HG03342 (cell line): ENCODE results near the gene COL4A2.

Source experiments
- ATAC-seq: cut with Tn5 transposase; IDR thresholded peaks from one replicate; pipeline ENCODE4 v1.9.1; 2021; ENCODE audit warnings: mild to moderate bottlenecking, moderate library complexity; ENCODE audit not compliant: unreplicated experiment

Gene COL4A2

DNA sequence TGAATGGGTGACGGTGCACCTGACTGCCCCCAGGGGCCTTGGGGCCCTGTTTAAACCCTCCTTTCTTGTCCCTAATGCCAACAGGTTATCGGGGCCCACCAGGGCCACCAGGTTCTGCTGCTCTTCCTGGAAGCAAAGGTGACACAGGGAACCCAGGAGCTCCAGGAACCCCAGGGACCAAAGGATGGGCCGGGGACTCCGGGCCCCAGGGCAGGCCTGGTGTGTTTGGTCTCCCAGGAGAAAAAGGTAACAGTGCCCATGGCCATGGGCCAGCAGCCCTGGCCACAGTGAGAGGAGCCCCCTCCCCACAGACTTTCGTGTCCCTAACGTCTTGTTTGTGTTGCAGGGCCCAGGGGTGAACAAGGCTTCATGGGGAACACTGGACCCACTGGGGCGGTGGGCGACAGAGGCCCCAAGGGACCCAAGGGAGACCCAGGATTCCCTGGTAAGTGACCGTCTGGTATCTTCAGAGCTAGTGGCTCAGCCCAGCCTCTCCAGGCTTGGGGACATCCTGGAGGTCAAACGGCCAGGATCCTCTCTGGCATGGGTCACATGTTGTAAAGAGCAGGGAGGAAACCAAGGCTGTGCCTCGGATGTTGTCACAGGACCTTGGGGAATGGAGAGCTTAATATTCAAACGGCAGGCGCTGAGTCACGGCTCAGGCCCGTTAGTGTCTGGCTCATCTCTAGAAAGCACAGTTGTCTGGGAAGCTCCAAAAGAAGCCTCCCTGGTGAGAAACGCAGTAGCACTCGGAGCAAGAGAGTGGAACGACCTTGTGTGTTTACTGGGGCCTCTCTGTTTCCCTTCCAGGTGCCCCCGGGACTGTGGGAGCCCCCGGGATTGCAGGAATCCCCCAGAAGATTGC is 196.2 kb downstream of the COL4A2 start:
- no peak for ATAC-seq

DNA sequence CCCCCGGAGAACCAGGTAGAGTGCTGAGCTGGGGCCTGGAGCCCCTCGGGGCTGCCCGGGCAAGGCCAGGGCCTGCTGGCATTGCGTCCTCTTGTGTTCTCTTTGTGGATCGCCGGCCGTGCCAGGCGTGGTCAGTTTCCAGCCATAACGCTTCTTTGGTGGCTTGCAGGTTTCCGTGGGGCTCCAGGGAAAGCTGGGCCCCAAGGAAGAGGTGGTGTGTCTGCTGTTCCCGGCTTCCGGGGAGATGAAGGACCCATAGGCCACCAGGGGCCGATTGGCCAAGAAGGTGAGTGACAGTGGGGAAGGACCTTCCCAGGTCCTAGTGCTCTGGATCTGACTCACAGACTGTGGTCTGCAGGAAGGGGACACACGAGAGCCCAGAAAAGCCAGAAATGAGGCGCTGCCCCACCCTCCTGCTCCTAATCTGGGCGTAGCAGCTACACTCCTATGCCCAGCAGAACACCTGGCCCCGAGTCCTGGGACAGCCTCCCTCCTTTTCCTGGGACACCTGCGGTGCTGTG is 197.0 kb downstream of the COL4A2 start:
- no peak for ATAC-seq

DNA sequence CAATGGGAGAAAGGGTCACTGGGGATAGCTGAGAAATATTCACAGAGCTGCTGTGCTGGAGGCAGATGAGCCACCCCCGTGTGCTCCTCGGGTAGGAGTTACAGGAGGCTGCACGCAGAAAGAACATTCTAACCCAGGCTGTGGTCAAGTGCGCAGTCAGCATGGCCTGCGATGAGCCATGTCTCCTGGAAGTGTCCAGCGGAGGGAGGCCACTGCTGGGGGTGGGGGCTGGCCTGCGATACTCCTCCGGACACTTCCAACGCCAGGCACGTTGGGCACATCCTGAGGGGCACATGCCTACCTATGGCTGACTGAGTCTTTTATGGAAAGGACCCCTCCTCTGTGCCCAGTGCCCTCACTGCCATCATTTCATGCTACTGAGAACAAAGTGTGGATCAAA is 198.5 kb downstream of the COL4A2 start:
- ATAC-seq: no peak

DNA sequence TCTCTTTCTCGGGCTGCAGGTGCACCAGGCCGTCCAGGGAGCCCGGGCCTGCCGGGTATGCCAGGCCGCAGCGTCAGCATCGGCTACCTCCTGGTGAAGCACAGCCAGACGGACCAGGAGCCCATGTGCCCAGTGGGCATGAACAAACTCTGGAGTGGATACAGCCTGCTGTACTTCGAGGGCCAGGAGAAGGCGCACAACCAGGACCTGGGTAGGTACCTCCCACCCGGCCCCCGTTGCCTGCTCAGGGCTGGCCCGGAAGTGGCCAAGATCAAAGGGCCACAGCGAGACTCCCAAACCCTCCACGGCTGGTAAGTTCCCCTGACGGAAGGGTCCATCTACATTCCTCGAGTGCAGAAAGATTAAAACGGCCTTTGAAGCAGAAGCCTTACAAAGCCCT is 199.3 kb downstream of the COL4A2 start:
- ATAC-seq: no peak

DNA sequence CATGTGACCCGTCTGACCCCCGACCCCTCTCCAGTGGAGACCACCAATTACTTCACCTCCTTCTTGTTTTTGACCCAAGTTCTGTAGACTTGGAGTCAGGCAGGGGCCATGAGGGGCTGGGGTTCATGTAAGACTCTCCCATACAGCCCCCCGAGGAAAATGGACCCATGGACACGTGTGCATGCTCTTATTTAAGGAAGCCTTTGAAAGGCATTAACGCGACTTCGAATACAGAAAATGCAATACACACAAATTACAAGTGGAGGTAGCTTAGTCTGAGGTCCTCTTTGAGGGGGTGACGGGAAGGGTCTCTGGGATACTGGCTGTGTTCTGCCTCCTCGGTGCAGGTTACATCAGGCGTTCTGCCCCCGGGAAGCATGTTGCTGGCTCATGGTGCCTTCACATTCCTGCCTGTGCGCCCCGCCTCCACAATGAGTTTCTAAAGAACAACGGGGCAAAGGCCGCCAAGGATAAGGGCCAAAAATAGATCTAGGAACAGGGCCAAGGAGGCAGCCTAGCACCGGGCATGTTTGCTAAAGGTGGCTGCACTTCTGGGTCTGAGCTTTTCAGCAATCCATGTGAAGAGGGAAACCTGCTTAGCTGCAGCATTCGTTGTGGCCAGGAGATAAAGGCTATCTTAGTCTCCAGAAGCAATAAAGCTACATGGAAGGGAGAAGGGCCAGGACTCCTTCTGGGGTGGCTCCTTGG is 199.9 kb downstream of the COL4A2 start:
- ATAC-seq: no peak

DNA sequence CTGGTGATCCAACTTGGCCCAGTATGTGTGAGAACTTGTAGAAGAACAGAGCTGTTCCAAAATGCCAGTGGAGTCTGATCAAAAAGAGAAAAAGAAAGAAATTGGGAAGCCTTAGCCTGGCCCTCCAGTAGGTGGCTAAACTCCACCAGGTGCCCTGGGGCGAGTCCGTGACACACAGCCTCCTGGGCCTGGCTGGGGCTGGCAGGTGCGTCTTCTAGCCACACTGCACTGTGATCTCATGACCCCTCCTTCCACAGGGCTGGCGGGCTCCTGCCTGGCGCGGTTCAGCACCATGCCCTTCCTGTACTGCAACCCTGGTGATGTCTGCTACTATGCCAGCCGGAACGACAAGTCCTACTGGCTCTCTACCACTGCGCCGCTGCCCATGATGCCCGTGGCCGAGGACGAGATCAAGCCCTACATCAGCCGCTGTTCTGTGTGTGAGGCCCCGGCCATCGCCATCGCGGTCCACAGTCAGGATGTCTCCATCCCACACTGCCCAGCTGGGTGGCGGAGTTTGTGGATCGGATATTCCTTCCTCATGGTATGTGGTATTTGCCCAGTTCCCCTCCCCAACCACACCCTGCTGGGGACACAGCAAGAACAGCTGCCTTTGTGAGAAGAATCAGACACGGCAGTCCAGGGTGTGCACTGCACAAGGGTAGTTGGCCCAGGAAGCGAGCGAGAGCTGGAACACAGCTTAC is 200.7 kb downstream of the COL4A2 start:
- ATAC-seq: no peak

DNA sequence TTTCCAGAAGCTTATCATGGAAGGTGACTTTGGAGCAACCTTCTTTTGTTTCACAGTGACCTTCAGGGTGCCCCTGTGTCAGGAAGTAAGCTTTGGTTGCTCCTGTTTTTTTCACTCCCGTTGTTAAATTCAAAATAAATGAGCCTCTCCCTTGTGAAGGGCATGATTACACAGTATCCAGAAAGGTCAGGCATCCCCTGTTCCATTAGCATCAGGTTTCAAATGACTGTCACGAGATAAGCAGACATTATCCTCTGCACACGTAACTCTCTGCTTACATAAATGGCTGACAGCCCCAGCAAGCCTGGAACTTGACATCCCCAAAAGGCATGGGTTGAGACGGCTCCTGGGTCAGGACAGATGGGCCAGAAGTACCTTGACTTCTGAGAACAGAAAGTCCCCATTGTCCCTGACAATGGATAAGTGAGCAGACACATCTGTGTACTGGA is 202.4 kb downstream of the COL4A2 start:
- ATAC-seq: no peak

DNA sequence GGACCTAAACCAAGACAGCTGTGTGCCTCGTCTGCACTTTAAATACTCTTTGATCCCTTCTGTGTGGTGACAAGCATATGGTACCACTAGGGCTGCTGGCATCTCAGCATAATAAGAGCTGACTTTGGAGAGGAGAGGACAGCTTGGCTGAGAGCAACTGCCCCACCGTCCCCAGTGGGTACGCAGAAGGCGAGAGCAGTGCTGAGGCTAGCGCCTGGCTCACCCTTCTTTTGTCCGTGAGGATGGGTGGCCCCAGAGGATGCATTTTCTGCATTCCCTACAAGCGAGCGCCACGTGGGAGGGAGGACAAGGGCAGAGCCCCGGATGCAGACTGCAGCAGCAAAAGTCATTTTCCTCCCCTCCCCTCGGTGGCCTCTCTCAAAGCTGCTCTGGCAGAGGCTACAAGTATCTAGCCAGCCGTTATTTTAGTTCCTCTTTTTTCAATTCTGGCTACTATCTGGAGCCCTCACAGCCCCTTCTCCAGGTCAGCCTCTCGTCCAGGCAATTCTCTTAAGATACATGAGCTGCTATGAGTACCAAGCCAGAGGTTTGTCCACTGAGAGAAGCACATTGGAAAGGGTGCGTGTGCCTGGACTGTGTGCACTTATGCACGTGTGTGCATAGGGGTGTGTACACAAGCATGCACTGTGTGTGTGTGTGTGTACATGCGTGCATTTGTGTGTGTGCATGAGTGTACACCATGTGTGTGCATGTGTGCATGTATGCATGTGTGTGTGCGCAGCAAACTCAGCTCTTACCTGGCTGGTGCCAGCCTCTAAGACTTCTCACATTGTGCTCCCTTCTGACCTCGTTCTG is 203.1 kb downstream of the COL4A2 start:
- ATAC-seq: peak; percentile 62

DNA sequence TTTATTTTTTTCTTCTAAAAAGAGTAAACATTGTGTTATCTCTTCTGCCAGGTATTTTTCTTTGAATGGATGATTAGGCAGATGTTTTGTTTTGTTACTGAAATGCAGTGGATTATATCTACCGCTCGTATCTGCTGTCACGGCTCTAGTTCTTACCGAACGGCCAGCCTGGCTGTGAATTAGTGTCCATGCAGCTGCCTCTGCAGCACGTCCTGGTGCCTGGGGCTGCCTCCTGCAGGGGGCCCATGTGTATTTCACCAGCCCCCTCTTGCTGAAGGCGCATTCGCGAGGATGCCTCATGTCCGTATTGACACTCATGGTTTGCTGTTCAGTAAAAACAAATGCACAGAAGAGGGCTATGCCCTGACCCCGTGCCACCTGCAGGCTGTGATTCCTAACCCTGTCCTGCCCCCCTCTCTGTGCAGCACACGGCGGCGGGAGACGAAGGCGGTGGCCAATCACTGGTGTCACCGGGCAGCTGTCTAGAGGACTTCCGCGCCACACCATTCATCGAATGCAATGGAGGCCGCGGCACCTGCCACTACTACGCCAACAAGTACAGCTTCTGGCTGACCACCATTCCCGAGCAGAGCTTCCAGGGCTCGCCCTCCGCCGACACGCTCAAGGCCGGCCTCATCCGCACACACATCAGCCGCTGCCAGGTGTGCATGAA is 204.6 kb downstream of the COL4A2 start:
- ATAC-seq: no peak

DNA sequence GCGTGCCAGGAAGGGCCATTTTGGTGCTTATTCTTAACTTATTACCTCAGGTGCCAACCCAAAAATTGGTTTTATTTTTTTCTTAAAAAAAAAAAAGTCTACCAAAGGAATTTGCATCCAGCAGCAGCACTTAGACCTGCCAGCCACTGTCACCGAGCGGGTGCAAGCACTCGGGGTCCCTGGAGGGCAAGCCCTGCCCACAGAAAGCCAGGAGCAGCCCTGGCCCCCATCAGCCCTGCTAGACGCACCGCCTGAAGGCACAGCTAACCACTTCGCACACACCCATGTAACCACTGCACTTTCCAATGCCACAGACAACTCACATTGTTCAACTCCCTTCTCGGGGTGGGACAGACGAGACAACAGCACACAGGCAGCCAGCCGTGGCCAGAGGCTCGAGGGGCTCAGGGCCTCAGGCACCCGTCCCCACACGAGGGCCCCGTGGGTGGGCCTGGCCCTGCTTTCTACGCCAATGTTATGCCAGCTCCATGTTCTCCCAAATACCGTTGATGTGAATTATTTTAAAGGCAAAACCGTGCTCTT is 205.2 kb downstream of the COL4A2 start:
- ATAC-seq: no peak

DNA sequence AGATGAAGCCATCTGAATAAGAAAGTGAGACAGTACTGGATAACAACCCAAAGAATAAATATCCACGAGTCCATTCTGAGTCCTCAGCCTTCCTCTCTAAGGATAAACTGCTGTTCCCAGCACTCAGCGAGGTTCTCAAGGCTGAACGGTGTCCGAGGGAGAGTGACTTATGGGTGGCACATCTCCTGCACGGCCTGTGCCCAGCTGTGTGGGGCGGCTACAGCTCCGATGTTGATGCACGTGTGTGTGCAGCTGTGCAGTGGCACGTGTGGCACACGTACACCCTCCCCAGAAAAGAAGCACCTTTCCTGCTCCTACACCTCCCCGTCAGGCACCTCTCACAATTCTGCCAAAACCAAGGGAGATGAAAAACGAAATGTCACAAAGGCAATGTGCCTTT is 209.4 kb downstream of the COL4A2 start:
- ATAC-seq: no peak

DNA sequence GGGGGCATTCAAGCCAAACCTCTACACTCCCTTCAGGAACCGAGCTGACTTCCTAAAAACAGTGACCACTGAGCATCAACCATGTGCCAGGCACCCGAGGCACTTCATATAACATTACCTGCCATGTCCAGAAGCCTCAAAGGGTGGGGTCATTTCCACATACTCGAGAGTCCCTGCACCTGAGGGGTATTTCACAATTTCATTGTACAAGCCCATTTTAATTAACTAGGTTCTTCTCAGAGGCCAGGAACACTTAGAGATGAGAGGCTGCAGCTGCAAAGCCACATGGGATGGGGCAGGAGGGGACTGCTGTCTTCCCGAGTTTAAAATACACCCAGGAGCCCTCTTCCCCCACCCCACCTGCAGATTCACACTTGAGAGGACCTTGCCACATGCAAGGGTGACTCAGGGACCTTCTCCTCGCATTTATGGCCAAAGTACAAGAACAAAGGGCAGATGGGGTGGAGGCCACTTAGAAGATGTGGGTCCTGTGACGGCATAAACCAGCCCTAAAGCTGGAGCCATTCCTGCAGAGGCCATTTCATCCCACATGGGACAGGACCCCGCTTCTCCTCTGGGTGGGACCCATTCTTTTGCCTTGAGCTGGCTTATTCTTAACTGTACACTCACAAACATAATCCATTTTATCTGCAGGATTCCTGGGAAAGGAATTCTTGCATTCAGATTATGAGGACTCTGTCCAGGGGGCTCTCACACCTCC is 210.6 kb downstream of the COL4A2 start:
- no peak for ATAC-seq

DNA sequence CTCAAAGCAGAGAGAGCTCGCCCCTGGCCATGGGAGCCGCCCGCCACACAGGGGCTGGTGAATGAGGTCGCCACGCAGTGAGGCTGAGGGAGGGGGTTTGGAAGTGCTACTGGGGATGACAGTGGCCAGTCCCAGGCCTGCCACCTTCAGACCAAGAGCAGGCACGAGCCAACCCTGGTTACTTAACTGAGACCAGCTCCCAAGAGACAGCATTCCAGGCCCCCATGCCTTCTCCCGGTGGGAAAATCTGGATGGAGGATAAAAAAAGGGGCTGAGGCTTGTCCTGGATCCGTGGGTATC is 211.1 kb downstream of the COL4A2 start:
- no peak for ATAC-seq

DNA sequence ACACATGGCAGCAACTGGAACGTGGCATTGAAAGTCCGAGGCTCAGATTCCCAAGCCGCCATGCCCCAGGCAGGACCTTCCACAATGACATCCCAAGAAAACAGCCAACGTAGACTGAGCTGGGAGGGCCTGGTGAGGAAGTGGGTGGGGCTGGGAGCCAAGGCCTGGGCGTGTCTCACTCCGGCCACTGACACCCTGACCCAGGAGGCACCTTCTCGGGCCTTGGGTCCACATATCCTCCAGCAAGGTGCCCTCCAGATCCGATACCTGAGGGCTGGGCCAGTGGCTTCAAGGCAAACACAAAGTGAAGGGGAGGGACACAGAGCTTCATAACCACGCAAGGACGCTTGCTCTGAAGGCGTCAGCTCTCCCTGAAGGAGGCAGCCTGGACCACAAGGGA is 211.5 kb downstream of the COL4A2 start:
- ATAC-seq: no peak

DNA sequence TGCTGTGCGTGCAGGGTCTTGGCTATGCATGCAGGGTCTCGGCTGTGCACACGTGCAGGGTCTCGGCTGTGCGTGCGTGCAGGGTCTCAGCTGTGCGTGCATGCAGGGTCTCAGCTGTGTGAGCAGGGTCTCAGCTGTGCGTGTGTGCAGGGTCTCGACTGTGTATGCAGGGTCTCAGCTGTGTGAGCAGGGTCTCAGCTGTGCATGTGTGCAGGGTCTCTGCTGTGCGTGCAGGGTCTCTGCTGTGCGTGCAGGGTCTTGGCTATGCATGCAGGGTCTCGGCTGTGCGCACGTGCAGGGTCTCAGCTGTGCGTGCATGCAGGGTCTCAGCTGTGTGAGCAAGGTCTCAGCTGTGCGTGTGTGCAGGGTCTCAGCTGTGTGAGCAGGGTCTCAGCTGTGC is 212.0 kb downstream of the COL4A2 start:
- no peak for ATAC-seq

DNA sequence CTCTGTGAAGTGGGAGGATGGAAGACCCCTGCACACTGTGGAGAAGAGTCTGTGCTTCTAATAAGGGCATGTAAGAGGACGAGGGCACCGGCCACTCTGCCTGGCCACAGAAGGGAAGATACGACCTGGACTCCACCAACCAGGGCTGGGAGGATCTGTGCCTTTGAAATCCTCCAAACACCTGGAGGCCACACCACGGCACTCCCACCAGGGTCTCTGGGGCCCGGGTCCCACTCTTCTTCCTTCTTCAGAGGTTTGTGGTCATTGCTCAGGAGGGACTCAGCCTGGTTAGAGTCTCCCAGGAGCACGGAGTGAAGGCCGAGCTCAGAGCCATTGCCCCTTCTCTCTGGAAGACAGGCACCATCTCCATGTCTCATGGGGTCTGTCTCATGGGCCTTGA is 212.4 kb downstream of the COL4A2 start:
- ATAC-seq: no peak

DNA sequence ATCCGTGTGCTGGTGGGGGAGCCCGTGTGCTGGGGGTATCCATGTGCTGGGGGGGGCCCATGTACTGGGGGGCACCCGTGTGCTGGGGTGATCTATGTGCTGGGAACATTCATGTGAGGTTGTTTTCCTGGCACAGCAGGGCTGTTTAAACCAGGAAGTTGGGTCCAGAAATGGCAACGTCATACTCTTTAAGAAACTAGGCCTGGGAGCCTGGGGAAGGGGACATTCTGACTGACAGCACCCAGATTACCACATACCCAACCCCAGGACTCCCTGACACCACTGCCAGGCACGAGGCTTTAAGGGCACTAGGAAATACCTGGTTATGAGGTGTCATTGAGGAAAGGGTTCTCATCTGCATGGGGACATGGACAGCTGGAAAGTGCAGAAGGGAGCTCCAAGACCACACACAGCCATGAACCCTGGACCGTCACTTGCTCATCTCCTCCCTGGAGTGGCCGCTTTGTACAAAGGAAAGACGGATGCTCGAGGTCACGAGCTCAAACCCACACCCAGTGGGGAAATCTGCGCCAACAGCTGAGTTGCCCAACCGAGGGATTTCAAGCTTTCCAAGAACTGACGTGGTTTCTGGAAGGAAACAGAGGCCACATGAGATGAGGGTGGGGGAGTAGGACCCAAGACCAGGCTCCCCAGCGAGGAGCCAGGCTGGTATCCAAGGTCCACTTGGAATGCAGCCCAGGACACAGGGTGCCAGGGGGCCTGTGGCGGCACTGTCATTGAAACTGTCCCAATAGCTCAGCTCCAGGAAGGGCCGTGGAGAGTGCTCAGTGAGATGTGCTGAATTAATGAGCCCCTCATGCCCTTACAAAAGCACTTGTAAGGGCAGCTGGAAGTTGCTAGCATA is 213.6 kb downstream of the COL4A2 start:
- no peak for ATAC-seq

DNA sequence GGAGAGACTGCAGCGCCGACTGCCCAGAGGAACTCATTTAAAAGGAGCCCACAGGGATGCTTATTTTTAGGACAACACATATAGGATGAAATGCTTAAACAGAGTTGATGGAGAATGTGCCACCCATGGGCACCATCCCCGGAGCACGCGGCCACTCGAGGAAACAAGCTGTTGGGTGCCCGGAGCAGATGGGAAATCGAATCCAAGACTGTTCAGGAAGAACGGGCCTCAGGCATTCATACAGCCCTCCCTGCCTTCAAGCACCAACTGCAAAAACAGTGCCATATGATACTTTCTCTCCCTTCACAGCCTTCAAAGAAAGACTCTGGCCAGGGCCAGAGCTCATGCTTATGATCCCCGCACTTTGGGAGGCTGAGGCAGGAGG is 214.2 kb downstream of the COL4A2 start:
- no peak for ATAC-seq
